Esophagus (tissue), 2 donors: Measurements from ENCODE around the gene CREB5. TPM values are rescaled to one million over a fixed set of nuclear protein-coding genes. Genes with fewer than 3 reads are reported as not detected.

ENCODE experiments used
- H3K27ac ChIP-seq, 2 donors: one replicate each; pipeline ENCODE4 v1.5.1; 2013; ENCODE audit warnings: low read depth in 2 of 2, mild to moderate bottlenecking in 2 of 2, inconsistent platforms in 1 of 2, low read length in 1 of 2, moderate library complexity in 1 of 2
- H3K27me3 ChIP-seq, 2 donors: one replicate each; pipeline ENCODE4 v1.6.1; 2013; ENCODE audit warnings: low read length in 2 of 2, control low read depth in 1 of 2, mild to moderate bottlenecking in 1 of 2; ENCODE audit not compliant: insufficient read depth in 2 of 2, control insufficient read depth in 1 of 2
- H3K36me3 ChIP-seq, 2 donors: one replicate each; pipeline ENCODE4 v1.6.1; 2013; ENCODE audit warnings: low read length in 1 of 2; ENCODE audit not compliant: control insufficient read depth in 2 of 2, insufficient read depth in 2 of 2
- H3K4me1 ChIP-seq, 2 donors: one replicate each; pipeline ENCODE4 v1.6.1; 2013; ENCODE audit warnings: low read length in 1 of 2; ENCODE audit not compliant: control insufficient read depth in 2 of 2, insufficient read depth in 2 of 2
- H3K4me3 ChIP-seq, 2 donors: one replicate each; pipeline ENCODE4 v1.5.1; 2013; ENCODE audit warnings: low read length in 2 of 2, mild to moderate bottlenecking in 2 of 2, low read depth in 1 of 2, moderate library complexity in 1 of 2
- H3K9me3 ChIP-seq, 2 donors: one replicate each; pipeline ENCODE4 v1.6.1; 2013; ENCODE audit warnings: mild to moderate bottlenecking in 2 of 2, low read depth in 1 of 2, low read length in 1 of 2, moderate library complexity in 1 of 2; ENCODE audit not compliant: control insufficient read depth in 2 of 2, insufficient read depth in 1 of 2
- WGBS, 2 donors: extraction: QIAGEN DNeasy Blood & Tissue Kit; methylation state at CpG; one replicate each; pipeline ENCODE4 v1.1.7; 2013; 5-methylcytosine and 5-hydroxymethylcytosine counted together
- polyA plus RNA-seq, 2 donors: library from polyadenylated mRNA; stranded (reverse); fragments of 200-250 nt; gene quantifications; one replicate each; pipeline ENCODE4 v1.2.3, GENCODE V29; 2013
- donor health status: healthy with polysubstance abuse.
- donor health status: Bipolar disorder and iron deficiency.

CREB5 gene
- polyA plus RNA-seq, 2 donors, result 0.67 to 1.2 TPM

DNA sequence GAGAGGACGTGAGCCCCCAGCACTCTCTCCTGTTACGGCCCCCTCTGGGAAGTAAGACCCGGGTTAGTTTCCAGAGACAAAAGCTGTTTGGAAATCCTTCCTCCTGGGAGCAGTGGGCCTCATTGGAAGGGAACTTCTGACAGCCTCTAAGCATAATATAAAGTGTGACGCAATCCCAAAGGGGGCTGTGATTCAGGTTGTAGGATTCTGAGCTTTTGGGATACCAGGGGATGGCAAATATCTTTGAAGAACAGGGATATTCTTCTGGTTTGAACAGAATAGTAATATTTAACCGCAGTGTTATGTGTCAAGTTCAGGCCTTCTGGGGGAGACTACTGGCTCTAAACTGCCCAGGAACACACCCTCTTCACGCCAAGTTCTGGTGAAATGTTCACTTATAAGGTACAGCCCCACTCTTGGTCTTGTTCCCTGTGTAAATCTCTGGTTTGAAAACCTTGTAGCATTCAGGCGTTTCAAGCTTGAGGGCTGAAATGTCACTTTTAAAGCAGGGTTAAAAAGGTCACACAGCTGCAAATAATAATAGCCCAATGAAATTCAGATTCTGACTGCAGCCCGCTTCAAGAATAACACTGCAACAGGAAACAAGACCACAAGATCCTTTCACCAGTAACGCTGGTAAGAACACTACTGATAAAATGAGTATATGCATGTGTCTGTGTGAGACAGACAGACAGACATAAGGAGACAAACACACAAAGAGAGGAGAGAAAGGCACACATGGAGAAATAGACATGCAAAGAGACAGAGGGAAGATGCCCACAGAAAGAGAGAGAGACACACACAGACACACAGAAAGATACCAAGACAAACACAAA is 69.0 kb downstream of the CREB5 start:
- H3K4me1 ChIP-seq, result no peaks in the 10 kb centered on the region
- WGBS, 2 donors, result 68 to 73% methylated on average over 9 of the region's 9 CpGs
- no peak overlapping the region for H3K27ac ChIP-seq
- no peaks in the 10 kb centered on the region for H3K9me3 ChIP-seq
- no peaks in the 10 kb centered on the region for H3K27me3 ChIP-seq
- no peak overlapping the region for H3K4me3 ChIP-seq
- no peaks in the 10 kb centered on the region for H3K36me3 ChIP-seq

DNA sequence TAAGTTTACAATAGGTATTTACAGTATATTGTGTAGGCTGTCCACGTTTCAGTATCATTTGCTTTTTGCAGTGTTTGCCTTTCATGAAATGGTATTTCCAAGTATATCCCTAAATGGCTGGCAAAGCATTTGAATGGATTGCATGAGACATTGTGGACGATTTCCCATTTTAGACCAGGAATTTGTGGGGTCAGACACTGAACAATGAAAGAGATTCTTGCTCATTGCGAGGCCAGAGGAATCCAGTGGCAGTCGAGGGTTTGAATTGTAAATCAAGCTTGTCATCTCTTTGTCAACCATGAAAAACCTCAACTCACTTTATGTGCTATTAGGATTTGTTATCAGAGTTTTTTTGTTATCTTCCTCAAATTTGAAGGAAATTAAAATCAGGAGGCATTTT is 70.8 kb downstream of the CREB5 start:
- Histone ChIP-seq H3K9me3 (no peaks in the 10 kb centered on the region), H3K4me1 (no peaks in the 10 kb centered on the region), H3K27ac (no peak overlapping the region), H3K4me3 (no peak overlapping the region), H3K27me3 (no peaks in the 10 kb centered on the region), H3K36me3 (no peaks in the 10 kb centered on the region)
- WGBS, 2 donors, result 54 to 65% methylated on average over 4 of the region's 4 CpGs

GRCh38 chr7:28483908-28484605 is 71.7 kb downstream of the CREB5 start:
- no peak overlapping the region for H3K27ac ChIP-seq
- WGBS, 2 donors, result 49% methylated on average over 2 of the region's 2 CpGs
- H3K4me1 ChIP-seq, result no peaks in the 10 kb centered on the region
- H3K27me3 ChIP-seq, result no peaks in the 10 kb centered on the region
- no peaks in the 10 kb centered on the region for H3K36me3 ChIP-seq
- no peaks in the 10 kb centered on the region for H3K9me3 ChIP-seq
- no peak overlapping the region for H3K4me3 ChIP-seq

DNA sequence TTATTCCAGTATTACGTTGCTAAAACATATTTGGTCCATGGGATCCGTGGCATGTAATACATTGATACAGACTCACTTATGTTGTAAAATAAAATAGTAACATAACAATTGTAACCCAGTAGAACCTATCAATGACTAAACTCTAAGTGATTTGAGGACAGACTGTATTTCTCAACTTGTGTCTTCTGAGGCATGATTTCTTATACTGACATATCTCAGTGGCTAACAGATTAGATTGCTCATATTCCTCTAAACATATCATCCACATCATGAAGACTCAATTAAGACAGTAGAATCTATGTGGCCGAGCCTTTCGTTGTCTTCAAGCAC is 72.3 kb downstream of the CREB5 start:
- H3K9me3 ChIP-seq, result no peaks in the 10 kb centered on the region
- H3K4me3 ChIP-seq, result no peak overlapping the region
- H3K36me3 ChIP-seq, result no peaks in the 10 kb centered on the region
- no peak overlapping the region for H3K27ac ChIP-seq
- H3K4me1 ChIP-seq, result no peaks in the 10 kb centered on the region
- 83 to 85% methylated on average over 4 of the region's 4 CpGs for WGBS, 2 donors
- no peaks in the 10 kb centered on the region for H3K27me3 ChIP-seq

DNA sequence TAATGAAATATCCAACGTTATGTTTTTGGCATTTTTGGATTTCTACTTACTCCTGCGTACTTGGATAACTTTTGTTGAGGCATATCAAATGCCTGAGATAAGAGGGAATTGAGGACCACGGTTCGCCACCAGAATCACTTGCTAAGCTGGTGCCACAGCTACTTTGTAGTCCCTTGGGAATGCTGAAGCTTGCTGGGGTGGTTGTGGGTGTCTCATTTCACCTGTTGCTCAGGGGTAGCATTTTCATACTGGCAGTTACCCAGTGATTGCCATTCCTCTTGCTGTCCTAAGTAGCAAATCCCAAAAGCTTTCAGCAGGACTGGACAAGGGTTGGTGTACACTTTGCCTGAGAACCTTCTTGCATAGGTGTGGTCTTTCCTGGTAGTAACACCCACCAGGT is 75.2 kb downstream of the CREB5 start:
- H3K27ac ChIP-seq, result no peak overlapping the region
- WGBS, 2 donors, result 92 to 94% methylated on average over 4 of the region's 4 CpGs
- no peaks in the 10 kb centered on the region for H3K36me3 ChIP-seq

GRCh38 chr7:28488061-28488791 is 75.9 kb downstream of the CREB5 start:
- 44 to 48% methylated on average over 9 of the region's 9 CpGs for WGBS, 2 donors
- no peaks in the 10 kb centered on the region for H3K27me3 ChIP-seq
- H3K4me1 ChIP-seq, result no peaks in the 10 kb centered on the region
- no peaks in the 10 kb centered on the region for H3K9me3 ChIP-seq
- H3K36me3 ChIP-seq, result no peaks in the 10 kb centered on the region
- no peak overlapping the region for H3K27ac ChIP-seq
- no peak overlapping the region for H3K4me3 ChIP-seq

More for the DNA sequence above, 75.2 kb downstream of the CREB5 start:
- Histone ChIP-seq H3K27me3 (no peaks in the 10 kb centered on the region), H3K4me1 (no peaks in the 10 kb centered on the region), H3K9me3 (no peaks in the 10 kb centered on the region), H3K4me3 (no peak overlapping the region)

- no peak overlapping the region for H3K4me3 ChIP-seq
- no peaks in the 10 kb centered on the region for H3K9me3 ChIP-seq
- WGBS, 2 donors, result 85% methylated on average over 11 of the region's 11 CpGs
- no peaks in the 10 kb centered on the region for H3K36me3 ChIP-seq
- H3K4me1 ChIP-seq, result no peaks in the 10 kb centered on the region
- H3K27ac ChIP-seq, result no peak overlapping the region
- H3K27me3 ChIP-seq, result no peaks in the 10 kb centered on the region
Measured at GRCh38 chr7:28490831-28491230, 78.5 kb downstream of the CREB5 start.

GRCh38 chr7:28493477-28493876 is 81.2 kb downstream of the CREB5 start:
- no peak overlapping the region for H3K27ac ChIP-seq
- H3K36me3 ChIP-seq, result no peaks in the 10 kb centered on the region
- no peaks in the 10 kb centered on the region for H3K4me1 ChIP-seq
- H3K9me3 ChIP-seq, result no peaks in the 10 kb centered on the region
- H3K27me3 ChIP-seq, result no peaks in the 10 kb centered on the region
- H3K4me3 ChIP-seq, result no peak overlapping the region

DNA sequence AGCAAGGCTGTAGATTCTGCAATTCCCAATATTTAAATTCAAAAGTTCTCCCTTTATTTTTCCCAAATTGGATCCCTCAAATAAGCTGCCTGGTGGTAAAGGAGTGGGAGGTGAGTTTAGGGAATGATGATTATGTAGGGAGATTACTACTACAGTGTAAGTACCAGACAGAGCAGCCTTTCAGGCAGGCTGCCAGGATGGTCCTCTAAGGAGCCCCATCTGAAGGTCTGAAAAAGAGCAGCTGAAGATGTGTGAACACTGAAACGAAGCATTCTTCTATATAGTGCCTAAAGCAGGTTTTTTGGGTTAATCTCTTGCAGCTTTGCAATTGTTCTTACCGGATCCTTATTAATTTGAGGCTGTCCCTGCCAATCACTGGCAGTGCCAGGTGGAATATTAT is 84.7 kb downstream of the CREB5 start:
- H3K27me3 ChIP-seq, result no peaks in the 10 kb centered on the region
- H3K27ac ChIP-seq, result no peak overlapping the region
- 68% methylated on average over 2 of the region's 2 CpGs for WGBS, 2 donors
- no peaks in the 10 kb centered on the region for H3K36me3 ChIP-seq
- H3K4me3 ChIP-seq, result no peak overlapping the region
- H3K9me3 ChIP-seq, result peaks cover 0 to 2% of the 10 kb centered on the region in 2 donors
- no peaks in the 10 kb centered on the region for H3K4me1 ChIP-seq
